GM19025 (cell line): ENCODE measurements around the gene AGTR2.
"Not testable (repeated sequence)": the region's sequence is repeated elsewhere in the genome, so short reads cannot be mapped to it uniquely, and the experiment has no call there.

ENCODE experiments used
- ATAC-seq: cut with Tn5 transposase; IDR thresholded peaks from one replicate; pipeline ENCODE4 v1.9.1; 2021; ENCODE audit warnings: mild to moderate bottlenecking, low read depth, moderate library complexity; ENCODE audit not compliant: unreplicated experiment

AGTR2 gene, protein sequence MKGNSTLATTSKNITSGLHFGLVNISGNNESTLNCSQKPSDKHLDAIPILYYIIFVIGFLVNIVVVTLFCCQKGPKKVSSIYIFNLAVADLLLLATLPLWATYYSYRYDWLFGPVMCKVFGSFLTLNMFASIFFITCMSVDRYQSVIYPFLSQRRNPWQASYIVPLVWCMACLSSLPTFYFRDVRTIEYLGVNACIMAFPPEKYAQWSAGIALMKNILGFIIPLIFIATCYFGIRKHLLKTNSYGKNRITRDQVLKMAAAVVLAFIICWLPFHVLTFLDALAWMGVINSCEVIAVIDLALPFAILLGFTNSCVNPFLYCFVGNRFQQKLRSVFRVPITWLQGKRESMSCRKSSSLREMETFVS

DNA sequence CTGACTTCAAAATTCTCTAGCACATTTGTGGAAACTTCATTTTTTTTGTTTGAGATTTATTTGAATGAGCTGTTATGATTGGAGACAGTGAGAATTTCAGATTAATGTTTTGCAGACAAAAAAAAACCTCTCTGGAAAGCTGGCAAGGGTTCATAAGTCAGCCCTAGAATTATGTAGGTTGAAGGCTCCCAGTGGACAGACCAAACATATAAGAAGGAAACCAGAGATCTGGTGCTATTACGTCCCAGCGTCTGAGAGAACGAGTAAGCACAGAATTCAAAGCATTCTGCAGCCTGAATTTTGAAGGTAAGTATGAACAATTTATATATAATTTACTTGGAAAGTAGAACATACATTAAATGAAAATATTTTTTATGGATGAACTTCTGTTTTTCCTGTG, at the start of gene AGTR2:
TSS of gene AGTR2 (plus strand) at position 234 of the 400 bp plus-strand sequence. CDS start 1,537 bp downstream, outside the sequence.
- no peak for ATAC-seq

DNA sequence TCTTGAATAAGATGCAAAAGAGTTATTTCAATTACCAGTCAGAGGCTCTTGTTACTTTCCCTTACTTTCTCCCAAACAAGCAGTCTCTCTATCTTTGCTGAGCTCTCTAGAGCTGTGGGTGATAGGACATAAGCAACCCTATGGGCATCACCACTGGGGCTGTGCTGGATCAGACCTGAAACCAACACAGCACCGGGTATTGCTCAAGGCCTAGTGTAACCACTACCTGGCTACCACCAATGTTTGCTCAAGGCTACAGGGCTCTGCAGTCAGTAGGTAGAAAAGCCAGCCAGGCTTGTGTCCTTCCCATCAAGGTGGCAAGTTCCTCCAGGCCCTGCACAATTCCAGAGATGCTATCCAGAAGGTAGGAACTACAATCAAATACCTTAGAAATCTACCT, 35.3 kb upstream of the AGTR2 start:
- ATAC-seq: no peak

DNA sequence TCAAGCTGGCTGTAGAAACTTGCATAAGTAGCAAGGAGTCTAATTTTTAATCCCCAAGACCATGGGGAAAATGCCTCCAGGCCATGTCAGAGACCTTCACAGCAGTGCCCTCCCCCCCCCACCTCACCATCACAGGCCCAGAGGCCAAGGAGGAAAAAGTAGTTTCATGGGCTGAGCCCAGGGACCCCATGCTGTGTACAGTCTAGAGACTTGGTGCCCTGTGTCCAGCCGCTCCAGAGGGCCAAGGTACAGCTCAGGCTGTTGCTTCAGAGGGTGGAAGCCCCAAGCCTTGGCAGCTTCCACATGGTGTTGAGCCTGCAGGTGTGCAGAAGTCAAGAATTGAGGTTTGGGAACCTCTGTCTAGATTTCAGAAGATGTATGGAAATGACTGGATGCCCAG, 29.3 kb upstream of the AGTR2 start:
- ATAC-seq: not testable (repeated sequence)

DNA sequence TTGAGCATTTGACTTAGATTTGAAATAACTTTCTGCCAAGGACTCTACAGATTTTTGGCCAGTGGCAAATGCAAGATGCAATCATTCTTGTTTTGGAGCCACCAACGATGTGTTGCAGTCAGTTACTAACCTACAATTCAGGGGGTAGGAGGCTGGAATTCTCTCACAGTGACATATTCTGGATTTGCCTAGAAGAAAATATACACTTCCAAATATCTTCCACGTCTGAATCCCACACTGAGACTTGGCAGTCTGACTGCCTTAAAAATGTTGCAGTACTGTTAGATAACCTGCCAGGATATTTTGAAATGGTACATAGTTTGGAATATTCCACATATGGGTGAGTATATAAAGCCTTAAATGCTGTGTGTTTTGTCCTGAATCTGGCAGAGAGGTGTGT, 27.6 kb upstream of the AGTR2 start:
- ATAC-seq: no peak

DNA sequence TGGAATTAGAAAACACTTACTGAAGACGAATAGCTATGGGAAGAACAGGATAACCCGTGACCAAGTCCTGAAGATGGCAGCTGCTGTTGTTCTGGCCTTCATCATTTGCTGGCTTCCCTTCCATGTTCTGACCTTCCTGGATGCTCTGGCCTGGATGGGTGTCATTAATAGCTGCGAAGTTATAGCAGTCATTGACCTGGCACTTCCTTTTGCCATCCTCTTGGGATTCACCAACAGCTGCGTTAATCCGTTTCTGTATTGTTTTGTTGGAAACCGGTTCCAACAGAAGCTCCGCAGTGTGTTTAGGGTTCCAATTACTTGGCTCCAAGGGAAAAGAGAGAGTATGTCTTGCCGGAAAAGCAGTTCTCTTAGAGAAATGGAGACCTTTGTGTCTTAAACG, 2.4 kb downstream of the AGTR2 start:
- ATAC-seq: no peak

DNA sequence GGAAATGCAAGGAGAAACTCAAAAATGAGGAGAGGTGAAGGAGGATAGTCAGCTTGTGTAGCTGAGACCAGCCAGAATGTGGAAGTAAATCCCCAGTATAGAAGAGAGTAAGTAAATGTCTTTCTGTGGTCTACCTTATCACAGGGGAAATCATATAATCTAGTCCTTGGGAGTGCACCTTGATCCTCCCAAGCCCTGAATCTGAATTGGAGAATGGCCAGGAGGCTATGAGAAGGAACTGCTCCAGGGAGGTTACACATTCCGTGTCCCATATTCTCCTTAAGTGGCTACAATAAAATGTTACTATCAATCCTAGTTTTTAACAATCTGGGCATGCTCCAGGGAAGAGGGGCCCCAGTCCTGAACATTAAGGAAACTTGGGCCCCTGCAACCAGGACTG, 10.8 kb downstream of the AGTR2 start:
- ATAC-seq: no peak

DNA sequence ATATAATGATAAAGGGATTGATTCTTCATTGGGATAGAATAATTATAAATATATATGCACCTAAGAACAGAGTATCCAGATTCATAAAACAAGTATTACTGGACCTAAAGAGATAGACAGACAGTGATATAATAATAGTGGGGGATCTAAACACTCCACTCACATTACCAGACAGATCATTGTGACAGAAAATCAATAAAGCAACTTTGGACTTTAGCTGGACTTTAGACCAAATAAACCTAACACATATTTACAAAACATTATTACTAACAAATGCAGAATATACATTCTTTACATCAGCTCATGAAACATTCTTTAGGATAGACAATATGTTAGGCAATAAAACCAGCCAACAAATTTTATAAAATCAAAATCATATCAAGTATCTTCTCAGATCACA, 14.6 kb downstream of the AGTR2 start:
- ATAC-seq: no peak

DNA sequence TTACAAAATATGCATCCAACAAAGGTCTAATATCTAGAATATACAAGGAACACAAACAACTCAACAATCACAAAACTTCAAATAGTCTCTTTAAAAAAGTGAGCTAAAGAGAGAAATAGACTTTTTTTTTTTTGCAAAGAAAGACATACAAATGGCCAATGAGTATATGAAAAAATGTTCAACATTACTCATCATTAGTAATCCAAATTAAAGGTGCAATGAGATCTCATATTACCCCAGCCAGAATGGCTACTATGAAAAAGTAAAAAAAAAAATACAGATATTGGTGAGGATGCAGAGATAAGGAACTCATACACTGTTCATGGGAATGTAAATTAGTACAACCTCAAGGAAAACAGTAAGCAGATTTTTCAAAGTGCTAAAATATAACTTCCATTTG, 24.1 kb downstream of the AGTR2 start:
- ATAC-seq: no peak

DNA sequence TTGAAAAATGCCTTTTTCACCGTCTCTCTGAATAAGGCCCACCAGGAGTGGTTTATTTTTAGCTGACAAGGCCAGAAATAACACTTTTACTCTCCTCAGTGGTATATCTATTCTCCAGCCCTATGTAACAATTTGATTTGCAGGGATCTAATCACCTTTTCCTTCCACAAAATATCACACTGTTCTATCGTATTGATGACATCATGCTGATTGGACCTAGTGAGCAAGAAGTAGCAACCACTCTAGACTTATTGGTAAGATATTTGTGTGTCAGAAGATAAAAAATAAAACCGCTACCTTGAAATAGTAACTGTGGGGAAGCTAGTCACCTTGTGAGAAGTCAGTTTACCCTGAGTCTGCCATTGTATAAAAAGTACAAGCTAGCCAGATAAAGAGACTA, 27.7 kb downstream of the AGTR2 start:
- no peak for ATAC-seq

DNA sequence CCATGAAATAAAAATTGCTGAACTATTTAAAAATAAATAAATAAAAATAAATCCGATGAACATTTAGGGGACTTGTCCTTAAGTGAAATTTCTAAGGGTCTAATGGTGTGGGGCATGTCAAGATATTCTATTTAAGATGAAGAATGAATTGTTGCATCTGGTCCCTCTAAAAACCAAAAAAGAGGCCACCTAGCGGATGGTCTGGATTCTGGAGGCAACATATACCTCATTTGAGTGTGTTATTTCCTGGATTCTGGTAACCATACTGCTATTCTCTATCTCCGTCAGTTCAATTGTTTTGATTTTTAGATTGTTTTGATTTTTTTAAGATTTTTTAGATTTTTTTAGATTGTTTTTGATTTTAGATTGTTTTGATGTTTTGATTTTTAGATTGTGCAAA, 28.3 kb downstream of the AGTR2 start:
- ATAC-seq: no peak

DNA sequence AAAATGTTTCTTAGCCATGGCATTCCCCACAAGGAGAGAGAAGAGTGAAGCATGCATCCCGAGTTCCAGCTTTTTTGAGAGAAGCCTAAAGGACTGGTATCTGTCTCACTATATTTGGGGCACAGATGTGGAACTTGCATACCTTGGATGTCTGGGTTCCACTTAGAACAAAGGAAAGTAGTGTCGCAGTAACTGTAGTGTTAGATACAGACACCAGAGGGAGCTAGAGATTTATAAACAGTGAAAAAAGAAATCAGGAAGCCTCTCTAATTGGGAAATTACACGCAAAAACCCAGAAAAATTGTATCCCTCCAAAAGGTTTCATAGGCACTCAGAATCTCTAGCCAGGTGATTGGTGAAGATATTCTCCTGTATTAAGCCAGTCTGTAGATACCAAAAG, 34.4 kb downstream of the AGTR2 start:
- no peak for ATAC-seq

DNA sequence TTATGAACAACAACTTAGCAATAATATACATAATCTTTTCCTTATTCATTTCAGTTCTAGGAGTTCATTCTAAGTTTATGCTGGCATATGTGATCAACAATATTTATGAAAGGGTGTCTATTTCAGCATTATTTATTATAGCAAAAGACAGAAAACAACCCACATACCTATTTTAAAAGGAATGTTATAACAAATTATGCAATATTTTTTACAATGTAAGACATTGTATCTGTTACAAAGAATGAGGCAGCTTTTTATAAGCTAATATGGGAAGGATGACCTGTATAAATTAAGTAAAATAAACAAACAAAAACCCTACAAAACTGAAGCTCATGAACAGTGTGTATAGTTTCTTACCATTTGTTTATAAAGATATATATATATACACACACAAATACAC, 42.7 kb downstream of the AGTR2 start:
- ATAC-seq: no peak

DNA sequence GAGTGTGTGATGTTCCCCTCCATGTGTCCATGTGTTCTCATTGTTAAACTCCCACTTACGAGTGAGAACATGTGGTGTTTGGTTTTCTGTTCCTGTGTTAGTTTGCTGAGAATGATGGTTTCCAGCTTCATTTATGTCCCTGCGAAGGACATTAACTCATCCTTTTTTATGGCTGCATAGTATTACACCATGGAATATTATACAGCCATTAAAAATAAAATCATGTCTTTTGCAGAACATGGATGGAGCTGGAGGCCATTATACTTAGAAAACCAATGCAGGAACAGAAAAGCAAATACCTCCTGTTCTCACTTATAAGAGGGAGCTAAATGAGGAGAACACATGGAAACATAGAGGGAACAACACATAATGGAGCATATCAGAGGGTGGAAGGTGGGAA, 46.5 kb downstream of the AGTR2 start:
- not testable (repeated sequence) for ATAC-seq
